ENCODE results near the gene FBXL3.
"Not testable (repeated sequence)": the region's sequence is repeated elsewhere in the genome, so short reads cannot be mapped to it uniquely, and the experiment has no call there.

FBXL3 gene

DNA sequence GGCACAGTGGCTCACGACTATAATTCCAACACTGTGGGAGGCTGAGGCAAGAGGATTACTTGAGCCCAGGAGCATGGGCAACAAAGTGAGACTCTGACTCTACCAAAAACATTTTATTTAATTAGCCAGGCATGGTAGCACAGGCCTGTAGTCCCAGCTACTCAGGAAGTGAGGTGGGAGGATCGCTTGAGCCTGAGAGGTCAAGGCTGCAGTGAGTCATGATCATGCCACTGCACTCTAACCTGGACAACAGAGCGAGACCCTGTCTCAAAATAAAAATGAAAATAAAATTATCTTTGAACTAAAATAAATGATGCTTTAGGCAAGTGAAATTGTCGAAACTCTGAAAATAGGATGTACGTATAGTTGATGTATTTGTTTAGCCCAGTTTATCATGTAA lies 43.3 kb downstream of the FBXL3 start:
- DNase-seq (ENCODE audit: low spot score), result no peak
- FAIRE-seq, result no peak

DNA sequence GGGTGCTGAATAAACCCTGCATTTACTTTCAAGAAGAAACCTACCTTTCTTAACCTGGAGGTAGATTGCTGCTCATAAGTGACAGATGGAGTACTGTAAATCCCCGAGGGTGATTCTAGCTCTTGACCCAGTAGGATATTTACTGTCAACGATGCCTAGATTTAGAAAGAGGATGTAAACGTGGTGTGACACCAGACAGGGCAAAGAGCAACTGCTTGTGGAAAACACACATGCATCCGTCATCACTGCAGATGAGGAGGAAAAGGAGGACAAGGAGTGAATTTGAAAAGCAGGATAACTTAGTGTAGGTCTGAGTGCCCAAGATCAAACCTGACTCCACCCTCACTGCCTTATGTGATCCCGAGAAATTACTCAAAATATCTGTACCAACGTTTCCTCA lies 44.9 kb downstream of the FBXL3 start:
- DNase-seq (ENCODE audit: low spot score) (no peak), FAIRE-seq (no peak)

GRCh38 chr13:76980075-76980718 lies 46.8 kb downstream of the FBXL3 start:
- FAIRE-seq (peak; percentile 44), DNase-seq (ENCODE audit: low spot score) (peak; percentile 87)

GRCh38 chr13:76976929-76977328 lies 50.0 kb downstream of the FBXL3 start:
- no peak for FAIRE-seq
- no peak for DNase-seq (ENCODE audit: low spot score)

GRCh38 chr13:76976490-76976889 lies 50.5 kb downstream of the FBXL3 start:
- FAIRE-seq, result no peak
- no peak for DNase-seq (ENCODE audit: low spot score)

- no peak for DNase-seq (ENCODE audit: low spot score)
- no peak for FAIRE-seq
These were observed 51.1 kb downstream of the FBXL3 start for GRCh38 chr13:76975863-76976262.

DNA sequence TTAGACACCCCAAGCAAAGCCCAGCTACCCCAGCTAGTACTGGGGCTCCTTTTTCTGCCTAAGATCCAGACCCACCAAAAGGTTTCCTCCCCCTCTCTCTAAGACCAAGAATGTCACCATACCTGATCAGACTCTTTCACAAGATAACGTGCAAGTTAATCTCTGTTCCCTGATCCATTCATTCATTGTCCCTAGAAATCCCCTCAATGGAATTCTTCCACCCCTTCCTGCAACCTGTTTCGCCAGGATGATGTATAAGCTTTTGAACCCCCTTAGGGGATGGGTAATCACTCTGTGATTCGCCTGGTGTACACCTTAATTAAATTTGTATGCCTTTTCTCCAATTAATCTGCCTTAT lies 52.4 kb downstream of the FBXL3 start:
- DNase-seq (ENCODE audit: low spot score), result no peak
- no peak for FAIRE-seq

DNA sequence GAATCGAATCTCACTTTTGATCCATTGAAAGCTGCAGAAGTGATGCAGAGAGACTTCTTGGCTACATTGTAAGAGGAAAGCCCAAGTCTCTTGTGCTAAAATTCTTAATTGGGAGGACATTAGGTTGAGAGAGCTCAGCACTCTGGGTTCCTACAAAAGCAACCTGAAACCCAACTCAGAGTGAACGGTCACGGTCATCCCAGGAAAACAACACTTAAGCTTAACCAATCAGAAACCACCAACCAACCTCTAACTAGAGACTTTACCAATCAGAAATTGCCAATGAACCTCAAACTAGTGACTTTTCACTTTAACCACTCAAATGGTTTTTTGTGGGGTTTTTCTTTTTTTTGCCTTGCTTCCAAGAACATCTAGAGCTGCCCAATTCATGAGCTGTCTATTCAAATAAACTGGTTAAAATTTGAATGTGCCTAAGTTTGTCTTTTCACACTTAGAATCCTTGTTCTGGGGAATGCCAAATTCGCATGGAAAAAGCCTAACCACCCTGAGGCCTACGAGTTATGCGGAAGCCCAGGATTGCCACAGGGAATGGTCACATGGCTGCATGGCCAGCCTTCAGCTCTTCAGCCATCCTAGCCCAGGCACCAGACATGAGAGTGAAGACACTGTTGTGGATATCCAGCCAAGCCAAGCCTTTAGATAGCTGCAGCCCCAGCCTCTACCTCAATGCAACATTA lies 52.9 kb downstream of the FBXL3 start:
- DNase-seq (ENCODE audit: low spot score) (no peak), FAIRE-seq (no peak)

DNA sequence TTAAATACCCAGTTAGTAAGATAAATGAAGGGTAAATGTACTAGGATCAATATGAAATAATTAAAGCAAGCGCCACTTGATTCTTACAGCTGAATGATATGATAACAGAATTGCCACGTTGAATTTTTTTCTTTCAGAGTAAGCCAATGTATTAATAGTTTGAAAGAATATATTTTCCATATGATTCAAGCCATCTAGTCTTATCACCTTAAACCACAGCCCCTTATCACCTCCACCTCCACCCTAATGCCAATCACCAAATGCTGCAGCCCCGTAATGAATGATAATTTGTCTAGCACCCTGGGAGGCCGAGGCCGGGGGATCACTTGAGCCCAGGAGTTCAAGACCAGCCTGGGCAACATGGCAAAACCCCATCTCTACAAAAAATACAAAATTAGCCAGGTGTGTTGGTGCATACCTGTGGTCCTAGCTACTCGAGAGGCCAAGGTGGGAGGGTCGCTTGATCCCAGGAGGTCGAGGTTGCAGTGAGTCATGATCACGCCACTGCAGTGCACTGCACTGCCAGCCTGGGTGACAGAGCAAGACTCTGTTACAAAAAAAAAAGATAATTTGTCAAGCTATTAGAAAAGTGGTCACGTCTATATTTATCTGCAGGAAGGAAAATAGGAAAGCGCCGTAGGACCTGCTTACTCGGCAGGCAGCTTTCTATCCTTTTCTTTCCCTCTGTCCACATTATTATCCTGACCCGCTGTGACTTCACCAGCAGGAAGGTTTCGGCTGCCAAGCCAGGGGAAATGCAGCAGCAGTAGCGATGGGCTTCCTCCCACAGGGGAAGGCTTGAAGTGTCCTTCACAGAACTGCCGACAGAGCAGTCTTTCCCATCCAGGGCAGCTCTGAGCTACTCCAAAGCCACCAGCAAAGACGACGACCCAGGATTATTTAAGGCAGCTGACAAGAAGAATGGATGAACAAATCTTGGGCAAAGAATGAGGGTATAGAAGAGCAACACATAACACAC lies 54.8 kb downstream of the FBXL3 start:
- DNase-seq (ENCODE audit: low spot score), result no peak
- no peak for FAIRE-seq

- DNase-seq (ENCODE audit: low spot score) (no peak), FAIRE-seq (no peak)
These were observed 55.7 kb downstream of the FBXL3 start for GRCh38 chr13:76971215-76971614.

DNA sequence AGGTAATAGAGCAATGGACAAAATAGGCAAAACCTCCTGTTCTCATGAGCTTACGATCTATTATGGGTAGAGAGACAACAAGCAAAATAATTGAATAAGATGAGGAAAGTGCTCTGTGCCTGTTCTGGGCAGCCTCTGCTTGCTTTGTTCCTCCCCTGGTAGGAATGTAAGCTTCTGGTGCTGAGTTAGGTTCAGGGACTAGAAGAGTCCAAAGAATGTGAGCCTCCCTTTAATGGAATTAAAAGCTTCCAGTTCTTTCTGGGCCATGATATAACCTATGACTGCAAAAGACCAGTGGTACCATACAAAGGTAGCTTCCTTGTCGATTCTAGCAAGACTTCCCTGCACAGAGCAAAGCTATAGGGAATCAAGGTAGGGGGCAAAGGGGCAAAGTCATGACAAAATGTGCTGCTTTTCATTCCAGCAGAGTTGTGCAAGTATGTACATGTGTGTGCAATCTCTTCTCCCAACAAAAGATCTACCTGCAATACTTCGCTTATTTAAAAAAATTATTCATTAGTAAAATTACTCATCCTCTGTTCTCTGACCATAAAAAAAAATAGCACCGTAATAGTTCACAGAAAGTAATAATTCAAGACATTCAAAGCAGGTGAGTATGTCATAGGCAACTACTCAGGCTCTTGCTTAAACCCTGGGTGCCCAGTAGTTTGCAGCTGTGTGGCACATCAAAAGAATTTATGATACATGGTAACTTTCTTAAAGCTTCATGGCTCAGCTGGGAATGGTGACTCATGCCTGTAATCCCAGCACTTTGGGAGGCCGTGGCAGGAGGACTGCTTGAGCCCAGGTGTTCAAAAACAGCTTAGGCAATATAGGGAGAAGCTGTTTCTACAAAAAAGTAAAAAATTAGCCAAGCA lies 57.2 kb downstream of the FBXL3 start:
- FAIRE-seq, result no peak
- DNase-seq (ENCODE audit: low spot score), result no peak

- FAIRE-seq, result no peak
These were observed 58.9 kb downstream of the FBXL3 start for GRCh38 chr13:76968041-76968440.

GRCh38 chr13:76967031-76967430 lies 59.9 kb downstream of the FBXL3 start:
- DNase-seq (ENCODE audit: low spot score) (no peak), FAIRE-seq (no peak)

More at GRCh38 chr13:76968041-76968440, 58.9 kb downstream of the FBXL3 start:
- DNase-seq (ENCODE audit: low spot score), result no peak

DNA sequence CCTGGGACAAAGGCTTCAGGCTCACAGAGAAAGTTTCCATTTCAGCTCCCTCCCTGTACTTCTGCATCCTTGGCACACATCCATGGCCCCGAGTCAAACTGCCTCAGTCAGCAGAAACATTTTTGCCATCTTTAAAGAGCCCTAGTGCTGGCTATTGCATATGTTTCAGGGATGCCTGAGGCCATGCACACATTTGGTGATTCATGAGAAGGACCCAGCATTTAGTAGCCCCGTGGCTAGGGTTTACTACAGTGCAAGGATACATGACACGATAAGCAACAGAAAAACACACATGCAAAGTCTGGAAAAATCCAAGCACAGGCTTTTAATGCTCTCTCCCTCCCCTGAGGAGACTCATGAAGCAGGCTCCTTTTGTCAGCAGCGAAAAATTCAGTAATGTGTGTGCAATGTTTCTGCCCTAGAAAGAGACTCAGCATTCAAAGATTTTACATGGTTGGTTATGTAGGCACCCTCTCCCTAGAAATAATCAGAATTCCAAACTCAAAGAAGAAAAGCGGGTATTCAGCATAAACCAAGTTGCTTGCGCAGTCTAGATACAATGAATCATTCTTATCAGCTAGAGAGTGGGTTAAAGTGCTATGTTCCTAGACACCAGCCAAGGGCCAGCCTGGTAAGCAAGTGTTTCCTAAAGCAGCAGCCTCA lies 61.1 kb downstream of the FBXL3 start:
- DNase-seq (ENCODE audit: low spot score) (peak; percentile 15), FAIRE-seq (no peak)

- DNase-seq (ENCODE audit: low spot score); FAIRE-seq: not testable (repeated sequence)
These were observed 67.2 kb downstream of the FBXL3 start for GRCh38 chr13:76959734-76960133.

- DNase-seq (ENCODE audit: low spot score) (no peak), FAIRE-seq (no peak)
These were observed 68.0 kb downstream of the FBXL3 start for GRCh38 chr13:76958841-76959432.

DNA sequence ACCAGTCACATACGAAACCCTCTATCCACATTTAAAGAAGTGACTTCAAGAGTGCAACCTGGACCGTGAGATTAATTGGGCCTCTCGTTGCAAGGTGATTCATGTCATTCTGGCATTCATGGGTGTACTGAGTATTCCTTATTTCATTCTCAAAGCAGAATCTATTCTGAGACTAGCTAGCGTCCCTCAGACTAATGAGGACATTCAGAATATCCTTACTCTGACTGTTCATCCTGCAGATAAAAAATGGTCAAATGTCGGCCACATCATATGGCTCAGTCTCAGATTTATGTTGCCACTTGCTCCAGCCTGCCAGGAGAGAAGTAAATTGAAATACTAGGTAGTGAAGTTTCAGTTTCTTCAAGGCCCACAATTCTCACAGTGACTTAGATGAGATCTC lies 71.3 kb downstream of the FBXL3 start:
- DNase-seq (ENCODE audit: low spot score), result no peak
- no peak for FAIRE-seq
